ENCODE measurements around the gene ITIH4. TPM values are rescaled to one million over a fixed set of nuclear protein-coding genes. Genes with fewer than 3 reads are reported as not detected.

Gene ITIH4
- total and polyA plus RNA-seq, 10 of the 15 experiments (the other 5 are each of a cell fraction or from before 2014, with no cell fraction given), result 0.64 to 4.1 (median 1.3) TPM

- no peak overlapping the region for H3K27ac ChIP-seq (ENCODE audit: control insufficient read depth, insufficient read depth)
- no peaks in the 10 kb centered on the region for H3K27me3 ChIP-seq (replicated peaks in 1 of 2; ENCODE audit: control insufficient read depth in 2 of 2, insufficient read depth in 2 of 2, low read length in 1 of 2)
- 76% methylated on average over 5 of the region's 5 CpGs for WGBS (ENCODE audit: insufficient coverage, insufficient replicate concordance, low lambda C conversion rate, missing lambda C conversion rate)
- BruUV-seq (replicated peaks), result no TSS peak
- H3K9me3 ChIP-seq (replicated peaks; ENCODE audit: control insufficient read depth, insufficient read depth, low read length), result no peaks in the 10 kb centered on the region
- DNase-seq (ENCODE audit: low read depth, low spot score) (no peak), FAIRE-seq (no peak), ATAC-seq (no peak)
- H3K36me3 ChIP-seq (ENCODE audit: control insufficient read depth in 2 of 2, insufficient read depth in 2 of 2, low read length in 1 of 2), result no peaks in the 10 kb centered on the region
- intact Hi-C loops (cut with micrococcal nuclease; ENCODE audit: unreplicated experiment) (no loop called here), in situ Hi-C loops (cut with MboI) (no loop called here)
- H3K79me2 ChIP-seq (ENCODE audit: control insufficient read depth, insufficient read depth, low read length), result no peaks in the 10 kb centered on the region
- H3K4me3 ChIP-seq, result no peak overlapping the region
- H4K20me1 ChIP-seq (ENCODE audit: control insufficient read depth, insufficient read depth), result no peaks in the 10 kb centered on the region
- no peak overlapping the region for H3K4me2 ChIP-seq (ENCODE audit: control insufficient read depth, insufficient read depth)
- ChIA-PET POLR2A (no interaction called here), RAD21 (ENCODE audit: unreplicated experiment) (interaction anchor here (2.2 kb wide), 1 partner anchor 80 kb away, joined by 8 read pairs; no protein-coding TSS in a partner anchor), SMC1A (ENCODE audit: uncharacterized antibody, unreplicated experiment) (interaction anchor here (0.6 to 1.5 kb wide), 4 partner anchors 83 to 664 kb away, joined by 3 read pairs; no protein-coding TSS in a partner anchor), CTCF (interaction anchor here (1.4 to 2.6 kb wide), 7 partner anchors 10 to 161 kb away, joined by 3 to 25 read pairs (median 6); no protein-coding TSS in a partner anchor)
- no peak overlapping the region for H3K9ac ChIP-seq (ENCODE audit: control insufficient read depth, insufficient read depth, low read length)
- TF ChIP-seq GATAD2B (conservative IDR thresholded peaks at IDR 0.05; ENCODE audit: low read depth) (no peak), ZNF207 (IDR thresholded peaks at IDR 0.05; ENCODE audit: borderline replicate concordance) (no peak), E2F8 (IDR thresholded peaks at IDR 0.05; ENCODE audit: low read depth, partially characterized antibody) (no peak), CHD1 (IDR thresholded peaks at IDR 0.05; ENCODE audit: low read depth, low read length) (no peak), FOXM1 (IDR thresholded peaks at IDR 0.05; ENCODE audit: low read depth, low read length) (no peak), ATF2 (IDR thresholded peaks at IDR 0.05; ENCODE audit: low read length) (no peak), EP300 (IDR thresholded peaks at IDR 0.05; ENCODE audit: borderline replicate concordance in 1 of 2, control insufficient read depth in 1 of 2, low read depth in 2 of 2, low read length in 2 of 2) (no peak), REST (IDR thresholded peaks at IDR 0.05; ENCODE audit: low read depth, low read length) (no peak), ZBTB40 (IDR thresholded peaks at IDR 0.05; ENCODE audit: borderline replicate concordance) (no peak), RUNX3 (IDR thresholded peaks at IDR 0.05; ENCODE audit: low read length) (no peak), ZNF622 (IDR thresholded peaks at IDR 0.05) (no peak)
- no peak overlapping the region for H2AFZ ChIP-seq (ENCODE audit: control insufficient read depth, low read depth, low read length)
- H3K4me1 ChIP-seq (ENCODE audit: control insufficient read depth, insufficient read depth, low read length), result no peaks in the 10 kb centered on the region
Measured at GRCh38 chr3:52822363-52822762, 8.1 kb downstream of the ITIH4 start.

Measured in GM12878 (cell line).